Measurements from ENCODE around the gene GFOD2. TPM values are rescaled to one million over a fixed set of nuclear protein-coding genes. Genes with fewer than 3 reads are reported as not detected.

Gene GFOD2
- total and polyA plus RNA-seq, 2 experiments from 2014 or later, result 11.4 to 17.5 TPM

- H3K9me3 ChIP-seq (ENCODE audit: low read depth), result no peaks in the 10 kb centered on the region
- no peaks in the 10 kb centered on the region for H4K20me1 ChIP-seq (ENCODE audit: insufficient read depth)
- in situ Hi-C loops (cut with MboI), result no loop called here
- H3K9me2 ChIP-seq (ENCODE audit: insufficient read depth), result no peaks in the 10 kb centered on the region
- H3K9ac ChIP-seq, result no peak overlapping the region
- H3F3A ChIP-seq (ENCODE audit: insufficient read depth), result peaks cover 8% of the 10 kb centered on the region; the same call in 1 of the 2 replicates
- H3K27ac ChIP-seq, result no peak overlapping the region
- no peak overlapping the region for H3K4me3 ChIP-seq
- 93 to 95% methylated on average over 22 of the region's 22 CpGs for WGBS, 2 experiments (ENCODE audit: low coverage in 1 of 2, low lambda C conversion rate in 2 of 2, missing lambda C conversion rate in 2 of 2)
- no peak overlapping the region for H2AFZ ChIP-seq
- DNase-seq, result no peak
- TF ChIP-seq EZH2 (IDR thresholded peaks at IDR 0.05; ENCODE audit: insufficient read depth, poor library complexity, severe bottlenecking) (no peak), EZH2phosphoT487 (IDR thresholded peaks at IDR 0.05; ENCODE audit: insufficient read depth, low read depth) (no peak)
- no peaks in the 10 kb centered on the region for H3K27me3 ChIP-seq (replicated peaks; ENCODE audit: insufficient read depth)
- peaks cover 8% of the 10 kb centered on the region for H3K4me1 ChIP-seq (ENCODE audit: insufficient read depth)
- H3K36me3 ChIP-seq (ENCODE audit: low read depth), result no peaks in the 10 kb centered on the region
- H3K79me2 ChIP-seq (ENCODE audit: insufficient read depth), result no peaks in the 10 kb centered on the region
- no peak overlapping the region for H3K4me2 ChIP-seq (ENCODE audit: unreplicated experiment)
Observed at GRCh38 chr16:67727521-67728485, 8.7 kb upstream of the GFOD2 start.

- no peak overlapping the region for H3K4me2 ChIP-seq (ENCODE audit: unreplicated experiment)
- no peaks in the 10 kb centered on the region for H3K9me3 ChIP-seq (ENCODE audit: low read depth)
- 92 to 95% methylated on average over 8 of the region's 8 CpGs for WGBS, 2 experiments (ENCODE audit: low coverage in 1 of 2, low lambda C conversion rate in 2 of 2, missing lambda C conversion rate in 2 of 2)
- H3K79me2 ChIP-seq (ENCODE audit: insufficient read depth), result no peaks in the 10 kb centered on the region
- peak; percentile 62 for DNase-seq
- TF ChIP-seq EZH2 (IDR thresholded peaks at IDR 0.05; ENCODE audit: insufficient read depth, poor library complexity, severe bottlenecking) (no peak), EZH2phosphoT487 (IDR thresholded peaks at IDR 0.05; ENCODE audit: insufficient read depth, low read depth) (no peak)
- in situ Hi-C loops (cut with MboI), result no loop called here
- no peaks in the 10 kb centered on the region for H3K27me3 ChIP-seq (replicated peaks; ENCODE audit: insufficient read depth)
- peaks cover 12% of the 10 kb centered on the region for H3K4me1 ChIP-seq (ENCODE audit: insufficient read depth)
- H3K27ac ChIP-seq, result peak overlapping the region; percentile 12; the same call in 1 of the 2 replicates
- peaks cover 12% of the 10 kb centered on the region; the same call in 1 of the 2 replicates for H3F3A ChIP-seq (ENCODE audit: insufficient read depth)
- H4K20me1 ChIP-seq (ENCODE audit: insufficient read depth), result no peaks in the 10 kb centered on the region
- no peak overlapping the region for H2AFZ ChIP-seq
- no peaks in the 10 kb centered on the region for H3K36me3 ChIP-seq (ENCODE audit: low read depth)
- no peak overlapping the region for H3K4me3 ChIP-seq
- no peak overlapping the region for H3K9ac ChIP-seq
- H3K9me2 ChIP-seq (ENCODE audit: insufficient read depth), result no peaks in the 10 kb centered on the region
Observed at GRCh38 chr16:67726106-67727034, 7.3 kb upstream of the GFOD2 start.

GRCh38 chr16:67723911-67724305 lies 4.8 kb upstream of the GFOD2 start:
- H3F3A ChIP-seq (ENCODE audit: insufficient read depth), result peaks cover 23% of the 10 kb centered on the region; the same call in 1 of the 2 replicates
- H3K36me3 ChIP-seq (ENCODE audit: low read depth), result no peaks in the 10 kb centered on the region
- H3K4me3 ChIP-seq, result no peak overlapping the region
- no peaks in the 10 kb centered on the region for H4K20me1 ChIP-seq (ENCODE audit: insufficient read depth)
- no peak overlapping the region for H3K4me2 ChIP-seq (ENCODE audit: unreplicated experiment)
- H3K9me3 ChIP-seq (ENCODE audit: low read depth), result no peaks in the 10 kb centered on the region
- peak overlapping the region; percentile 70 for H3K27ac ChIP-seq
- H3K9me2 ChIP-seq (ENCODE audit: insufficient read depth), result no peaks in the 10 kb centered on the region
- no peak overlapping the region for H2AFZ ChIP-seq
- DNase-seq, result no peak
- H3K79me2 ChIP-seq (ENCODE audit: insufficient read depth), result peaks cover 2% of the 10 kb centered on the region
- 87 to 90% methylated on average over 5 of the region's 5 CpGs for WGBS, 2 experiments (ENCODE audit: low coverage in 1 of 2, low lambda C conversion rate in 2 of 2, missing lambda C conversion rate in 2 of 2)
- no peak for TF ChIP-seq EZH2 (IDR thresholded peaks at IDR 0.05; ENCODE audit: insufficient read depth, poor library complexity, severe bottlenecking)
- no peak for TF ChIP-seq EZH2phosphoT487 (IDR thresholded peaks at IDR 0.05; ENCODE audit: insufficient read depth, low read depth)
- no peaks in the 10 kb centered on the region for H3K27me3 ChIP-seq (replicated peaks; ENCODE audit: insufficient read depth)
- peaks cover 22% of the 10 kb centered on the region for H3K4me1 ChIP-seq (ENCODE audit: insufficient read depth)
- in situ Hi-C loops (cut with MboI), result no loop called here
- H3K9ac ChIP-seq, result peak overlapping the region; percentile 35; the same call in 1 of the 2 replicates
